K562 (cell line): ENCODE results near the gene MIDN. TPM values are rescaled to one million over a fixed set of nuclear protein-coding genes. Genes with fewer than 3 reads are reported as not detected.

ENCODE experiments used
- ARID2 ChIP-seq: fragments of 450-650 bp; IDR thresholded peaks from 2 replicates; pipeline ENCODE4 v1.6.1; 2017; ENCODE audit warnings: antibody characterized with exemption, mild to moderate bottlenecking
- BDP1 ChIP-seq: IDR thresholded peaks from 3 replicates; pipeline ENCODE4 v1.6.1; 2011; ENCODE audit not compliant: insufficient read length, insufficient read depth
- CBFA2T3 ChIP-seq: fragments of 450-650 bp; IDR thresholded peaks from 2 replicates; pipeline ENCODE4 v1.6.1; 2017
- DACH1 ChIP-seq: fragments of 450-650 bp; IDR thresholded peaks from 2 replicates; pipeline ENCODE4 v1.6.1; 2018; ENCODE audit not compliant: partially characterized antibody
- KDM1A ChIP-seq, 2 experiments: fragments of 450-650 bp; IDR thresholded peaks; 2 replicates each; pipeline ENCODE4 v1.6.1; 2016; ENCODE audit warnings: mild to moderate bottlenecking in 2 of 2
- L3MBTL2 ChIP-seq: fragments of 450-650 bp; IDR thresholded peaks from 2 replicates; pipeline ENCODE4 v1.6.1; 2016; ENCODE audit warnings: mild to moderate bottlenecking, moderate library complexity
- LCOR ChIP-seq: sonication (generic); formaldehyde crosslinking; IDR thresholded peaks from 2 replicates; pipeline ENCODE4 v1.8.0; 2022; ENCODE audit warnings: mild to moderate bottlenecking, missing genetic modification reagents
- SREBF1 ChIP-seq: fragments of 150-350 bp; IDR thresholded peaks from 2 replicates; pipeline ENCODE4 v1.6.1; 2014; ENCODE audit warnings: antibody characterized with exemption, low read depth, low read length, borderline replicate concordance
- TGIF2 ChIP-seq: sonication (generic); formaldehyde crosslinking; IDR thresholded peaks from 2 replicates; pipeline ENCODE4 v1.8.1; 2022; ENCODE audit warnings: mild to moderate bottlenecking, missing genetic modification reagents, moderate library complexity
- ZNF217 ChIP-seq: sonication (generic); formaldehyde crosslinking; IDR thresholded peaks from 2 replicates; pipeline ENCODE4 v1.8.0; 2022; ENCODE audit warnings: mild to moderate bottlenecking, missing genetic modification reagents
- polyA plus RNA-seq, 8 experiments: library from polyadenylated mRNA; depleted of rRNA in 4 of 8; stranded (reverse) in 5 of 8; unstranded in 3 of 8; fragments of >200 nt; fragmentation: Nextera tagmentation in 2 of 8; fragmentation: Illumina TruSeq in 1 of 8; extraction: Ambion mirVana in 2 of 8; extraction: Trizol in 1 of 8; gene quantifications; 2 replicates each; pipeline versions ENCODE4 v1.2.1 to v1.2.3, GENCODE V29; 2011 to 2014; ENCODE audit warnings: inconsistent platforms in 1 of 8, missing spikeins in 1 of 8
- total RNA-seq, 7 experiments: library from RNA; depleted of rRNA in 6 of 7; stranded (reverse); fragments of >200 nt in 6 of 7; fragmentation: Illumina TruSeq in 2 of 7; extraction: Trizol in 2 of 7; gene quantifications; 2 replicates each; pipeline versions ENCODE4 v1.2.1 to v1.2.3, GENCODE V29; 2011 to 2021; ENCODE audit warnings: low replicate concordance in 1 of 7
- TF ChIP-seq, protein P1 (sequence below): fragments of 450-650 bp; IDR thresholded peaks from 2 replicates; pipeline ENCODE4 v1.7.0; 2016; ENCODE audit warnings: borderline replicate concordance
- TF ChIP-seq, protein P2 (sequence below): sonication (generic); formaldehyde crosslinking; IDR thresholded peaks from 2 replicates; pipeline ENCODE4 v1.8.1; 2023; ENCODE audit warnings: mild to moderate bottlenecking, missing genetic modification reagents
- TF ChIP-seq, protein P3 (sequence below), 2 experiments: fragments of 450-650 bp in 1 of 2; IDR thresholded peaks; 2 replicates each; pipeline ENCODE4 v1.6.1; 2011 to 2017; ENCODE audit warnings: low read depth in 2 of 2, antibody characterized with exemption in 1 of 2, borderline replicate concordance in 1 of 2, low read length in 1 of 2, mild to moderate bottlenecking in 1 of 2, mixed read lengths in 1 of 2; ENCODE audit not compliant: control insufficient read depth in 1 of 2
- TF ChIP-seq, protein P4 (sequence below): fragments of 450-650 bp; formaldehyde crosslinking; conservative IDR thresholded peaks from 2 replicates; pipeline ENCODE4 v1.4.0; 2022; ENCODE audit warnings: mild to moderate bottlenecking, missing genetic modification characterization
- TF ChIP-seq, protein P5 (sequence below): fragments of 250-450 bp; sonication (Bioruptor Pico); IDR thresholded peaks from 2 replicates; pipeline ENCODE4 v1.5.0; 2022; ENCODE audit warnings: mild to moderate bottlenecking

Gene MIDN
- total and polyA plus RNA-seq, 9 of the 15 experiments (the other 6 are each of a cell fraction or from before 2014, with no cell fraction given), result 0.17 to 120 (median 10.1) TPM

DNA sequence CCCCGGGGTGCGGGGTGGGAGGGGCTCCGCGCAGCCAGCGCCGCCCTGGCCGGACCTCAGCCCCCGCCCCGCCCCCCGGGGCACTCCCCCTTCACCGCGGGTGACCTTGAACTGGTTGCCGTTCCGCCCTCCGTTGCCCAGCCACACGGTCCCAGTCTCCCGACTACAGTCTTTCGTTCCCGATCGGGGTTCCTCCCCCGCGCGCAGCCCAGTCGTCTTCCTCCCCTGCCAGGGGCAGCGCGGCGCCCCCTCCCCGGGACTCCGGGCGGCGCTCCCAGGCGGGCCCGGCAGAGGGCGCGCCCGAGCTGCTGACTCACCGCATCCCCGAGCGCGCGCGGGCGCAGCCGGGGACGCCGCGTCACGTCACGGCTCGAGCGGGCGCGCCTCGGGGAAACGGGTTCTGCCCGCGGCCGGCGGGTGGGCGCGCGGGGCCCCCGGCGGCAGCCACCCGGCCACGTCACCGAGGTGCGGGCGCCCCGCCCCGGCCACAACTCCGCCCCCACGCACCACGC, 459 bp downstream of the MIDN start (continued):
- TF ChIP-seq, protein P1, sequence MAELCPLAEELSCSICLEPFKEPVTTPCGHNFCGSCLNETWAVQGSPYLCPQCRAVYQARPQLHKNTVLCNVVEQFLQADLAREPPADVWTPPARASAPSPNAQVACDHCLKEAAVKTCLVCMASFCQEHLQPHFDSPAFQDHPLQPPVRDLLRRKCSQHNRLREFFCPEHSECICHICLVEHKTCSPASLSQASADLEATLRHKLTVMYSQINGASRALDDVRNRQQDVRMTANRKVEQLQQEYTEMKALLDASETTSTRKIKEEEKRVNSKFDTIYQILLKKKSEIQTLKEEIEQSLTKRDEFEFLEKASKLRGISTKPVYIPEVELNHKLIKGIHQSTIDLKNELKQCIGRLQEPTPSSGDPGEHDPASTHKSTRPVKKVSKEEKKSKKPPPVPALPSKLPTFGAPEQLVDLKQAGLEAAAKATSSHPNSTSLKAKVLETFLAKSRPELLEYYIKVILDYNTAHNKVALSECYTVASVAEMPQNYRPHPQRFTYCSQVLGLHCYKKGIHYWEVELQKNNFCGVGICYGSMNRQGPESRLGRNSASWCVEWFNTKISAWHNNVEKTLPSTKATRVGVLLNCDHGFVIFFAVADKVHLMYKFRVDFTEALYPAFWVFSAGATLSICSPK, result no peak
- no peak for TF ChIP-seq TGIF2 (CRISPR knock-in tag)
- TF ChIP-seq ZNF217 (CRISPR knock-in tag), result no peak
- TF ChIP-seq LCOR (CRISPR knock-in tag), result no peak
- TF ChIP-seq, protein P2, sequence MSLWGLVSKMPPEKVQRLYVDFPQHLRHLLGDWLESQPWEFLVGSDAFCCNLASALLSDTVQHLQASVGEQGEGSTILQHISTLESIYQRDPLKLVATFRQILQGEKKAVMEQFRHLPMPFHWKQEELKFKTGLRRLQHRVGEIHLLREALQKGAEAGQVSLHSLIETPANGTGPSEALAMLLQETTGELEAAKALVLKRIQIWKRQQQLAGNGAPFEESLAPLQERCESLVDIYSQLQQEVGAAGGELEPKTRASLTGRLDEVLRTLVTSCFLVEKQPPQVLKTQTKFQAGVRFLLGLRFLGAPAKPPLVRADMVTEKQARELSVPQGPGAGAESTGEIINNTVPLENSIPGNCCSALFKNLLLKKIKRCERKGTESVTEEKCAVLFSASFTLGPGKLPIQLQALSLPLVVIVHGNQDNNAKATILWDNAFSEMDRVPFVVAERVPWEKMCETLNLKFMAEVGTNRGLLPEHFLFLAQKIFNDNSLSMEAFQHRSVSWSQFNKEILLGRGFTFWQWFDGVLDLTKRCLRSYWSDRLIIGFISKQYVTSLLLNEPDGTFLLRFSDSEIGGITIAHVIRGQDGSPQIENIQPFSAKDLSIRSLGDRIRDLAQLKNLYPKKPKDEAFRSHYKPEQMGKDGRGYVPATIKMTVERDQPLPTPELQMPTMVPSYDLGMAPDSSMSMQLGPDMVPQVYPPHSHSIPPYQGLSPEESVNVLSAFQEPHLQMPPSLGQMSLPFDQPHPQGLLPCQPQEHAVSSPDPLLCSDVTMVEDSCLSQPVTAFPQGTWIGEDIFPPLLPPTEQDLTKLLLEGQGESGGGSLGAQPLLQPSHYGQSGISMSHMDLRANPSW (CRISPR knock-in tag), result 0 out of 2 replicates have a peak, but pooled peaks have one; percentile 37
- no peak for TF ChIP-seq KDM1A (IDR thresholded peaks at IDR 0.05)
- TF ChIP-seq, protein P3, sequence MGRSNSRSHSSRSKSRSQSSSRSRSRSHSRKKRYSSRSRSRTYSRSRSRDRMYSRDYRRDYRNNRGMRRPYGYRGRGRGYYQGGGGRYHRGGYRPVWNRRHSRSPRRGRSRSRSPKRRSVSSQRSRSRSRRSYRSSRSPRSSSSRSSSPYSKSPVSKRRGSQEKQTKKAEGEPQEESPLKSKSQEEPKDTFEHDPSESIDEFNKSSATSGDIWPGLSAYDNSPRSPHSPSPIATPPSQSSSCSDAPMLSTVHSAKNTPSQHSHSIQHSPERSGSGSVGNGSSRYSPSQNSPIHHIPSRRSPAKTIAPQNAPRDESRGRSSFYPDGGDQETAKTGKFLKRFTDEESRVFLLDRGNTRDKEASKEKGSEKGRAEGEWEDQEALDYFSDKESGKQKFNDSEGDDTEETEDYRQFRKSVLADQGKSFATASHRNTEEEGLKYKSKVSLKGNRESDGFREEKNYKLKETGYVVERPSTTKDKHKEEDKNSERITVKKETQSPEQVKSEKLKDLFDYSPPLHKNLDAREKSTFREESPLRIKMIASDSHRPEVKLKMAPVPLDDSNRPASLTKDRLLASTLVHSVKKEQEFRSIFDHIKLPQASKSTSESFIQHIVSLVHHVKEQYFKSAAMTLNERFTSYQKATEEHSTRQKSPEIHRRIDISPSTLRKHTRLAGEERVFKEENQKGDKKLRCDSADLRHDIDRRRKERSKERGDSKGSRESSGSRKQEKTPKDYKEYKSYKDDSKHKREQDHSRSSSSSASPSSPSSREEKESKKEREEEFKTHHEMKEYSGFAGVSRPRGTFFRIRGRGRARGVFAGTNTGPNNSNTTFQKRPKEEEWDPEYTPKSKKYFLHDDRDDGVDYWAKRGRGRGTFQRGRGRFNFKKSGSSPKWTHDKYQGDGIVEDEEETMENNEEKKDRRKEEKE (IDR thresholded peaks at IDR 0.05; ENCODE audit: borderline replicate concordance in 1 of 2, control insufficient read depth in 1 of 2, low read depth in 2 of 2, low read length in 1 of 2), result 0 out of 4 replicates have a peak, but pooled peaks of 1 of the 2 experiments have one; percentile 37
- no peak for TF ChIP-seq BDP1
- TF ChIP-seq ARID2, result no peak
- TF ChIP-seq, protein P4, sequence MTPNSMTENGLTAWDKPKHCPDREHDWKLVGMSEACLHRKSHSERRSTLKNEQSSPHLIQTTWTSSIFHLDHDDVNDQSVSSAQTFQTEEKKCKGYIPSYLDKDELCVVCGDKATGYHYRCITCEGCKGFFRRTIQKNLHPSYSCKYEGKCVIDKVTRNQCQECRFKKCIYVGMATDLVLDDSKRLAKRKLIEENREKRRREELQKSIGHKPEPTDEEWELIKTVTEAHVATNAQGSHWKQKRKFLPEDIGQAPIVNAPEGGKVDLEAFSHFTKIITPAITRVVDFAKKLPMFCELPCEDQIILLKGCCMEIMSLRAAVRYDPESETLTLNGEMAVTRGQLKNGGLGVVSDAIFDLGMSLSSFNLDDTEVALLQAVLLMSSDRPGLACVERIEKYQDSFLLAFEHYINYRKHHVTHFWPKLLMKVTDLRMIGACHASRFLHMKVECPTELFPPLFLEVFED, result no peak; the same call in 1 of the 2 replicates
- TF ChIP-seq, protein P5, sequence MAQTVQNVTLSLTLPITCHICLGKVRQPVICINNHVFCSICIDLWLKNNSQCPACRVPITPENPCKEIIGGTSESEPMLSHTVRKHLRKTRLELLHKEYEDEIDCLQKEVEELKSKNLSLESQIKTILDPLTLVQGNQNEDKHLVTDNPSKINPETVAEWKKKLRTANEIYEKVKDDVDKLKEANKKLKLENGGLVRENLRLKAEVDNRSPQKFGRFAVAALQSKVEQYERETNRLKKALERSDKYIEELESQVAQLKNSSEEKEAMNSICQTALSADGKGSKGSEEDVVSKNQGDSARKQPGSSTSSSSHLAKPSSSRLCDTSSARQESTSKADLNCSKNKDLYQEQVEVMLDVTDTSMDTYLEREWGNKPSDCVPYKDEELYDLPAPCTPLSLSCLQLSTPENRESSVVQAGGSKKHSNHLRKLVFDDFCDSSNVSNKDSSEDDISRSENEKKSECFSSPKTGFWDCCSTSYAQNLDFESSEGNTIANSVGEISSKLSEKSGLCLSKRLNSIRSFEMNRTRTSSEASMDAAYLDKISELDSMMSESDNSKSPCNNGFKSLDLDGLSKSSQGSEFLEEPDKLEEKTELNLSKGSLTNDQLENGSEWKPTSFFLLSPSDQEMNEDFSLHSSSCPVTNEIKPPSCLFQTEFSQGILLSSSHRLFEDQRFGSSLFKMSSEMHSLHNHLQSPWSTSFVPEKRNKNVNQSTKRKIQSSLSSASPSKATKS (CRISPR knock-in tag), result no peak
- TF ChIP-seq DACH1, result no peak
- TF ChIP-seq SREBF1, result no peak
- no peak for TF ChIP-seq L3MBTL2
- TF ChIP-seq CBFA2T3, result no peak
